HG03159 (cell line): Measurements from ENCODE around the gene PPL.

Experiments used
- ATAC-seq: cut with Tn5 transposase; IDR thresholded peaks from one replicate; pipeline ENCODE4 v1.9.1; 2021; ENCODE audit warnings: mild to moderate bottlenecking, moderate library complexity; ENCODE audit not compliant: unreplicated experiment

Gene PPL

DNA sequence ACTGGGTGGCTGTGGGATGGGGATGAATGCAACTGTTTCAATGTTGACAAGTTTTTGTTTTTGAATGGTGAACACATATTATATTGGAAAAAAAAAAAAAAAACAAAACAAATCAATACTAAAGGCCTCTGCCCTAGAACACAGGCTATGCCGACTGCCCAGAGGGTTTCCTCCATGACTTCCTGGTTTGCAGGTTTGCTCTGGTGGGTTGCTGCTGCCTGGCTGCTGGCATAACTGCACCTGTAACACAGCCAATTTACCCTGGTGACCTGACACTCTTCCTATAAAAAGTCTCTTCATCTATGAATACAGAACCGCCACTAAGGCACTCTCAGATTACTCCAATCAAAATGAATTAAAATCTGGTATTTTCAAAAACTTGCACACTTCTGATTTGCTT, 100.2 kb downstream of the PPL start:
- no peak for ATAC-seq

DNA sequence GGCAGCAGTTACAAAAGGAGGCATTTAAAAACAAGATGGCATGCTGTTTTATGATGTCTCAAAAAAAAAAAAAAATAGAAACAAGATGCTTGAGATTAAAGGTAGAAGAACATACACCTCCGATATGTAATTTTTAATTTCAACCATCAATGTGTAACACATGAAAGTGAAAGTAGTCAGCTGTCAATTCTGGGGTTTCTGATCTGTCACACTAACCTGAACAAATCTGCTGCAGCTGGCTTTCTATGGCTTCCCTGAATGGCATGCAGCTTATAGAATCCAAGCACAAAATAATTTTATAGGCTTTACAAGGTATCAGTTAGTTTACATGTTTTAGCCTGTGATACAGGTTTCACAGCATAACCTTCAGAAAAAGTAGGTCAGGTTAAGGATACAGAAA, 103.4 kb downstream of the PPL start:
- ATAC-seq, result no peak

DNA sequence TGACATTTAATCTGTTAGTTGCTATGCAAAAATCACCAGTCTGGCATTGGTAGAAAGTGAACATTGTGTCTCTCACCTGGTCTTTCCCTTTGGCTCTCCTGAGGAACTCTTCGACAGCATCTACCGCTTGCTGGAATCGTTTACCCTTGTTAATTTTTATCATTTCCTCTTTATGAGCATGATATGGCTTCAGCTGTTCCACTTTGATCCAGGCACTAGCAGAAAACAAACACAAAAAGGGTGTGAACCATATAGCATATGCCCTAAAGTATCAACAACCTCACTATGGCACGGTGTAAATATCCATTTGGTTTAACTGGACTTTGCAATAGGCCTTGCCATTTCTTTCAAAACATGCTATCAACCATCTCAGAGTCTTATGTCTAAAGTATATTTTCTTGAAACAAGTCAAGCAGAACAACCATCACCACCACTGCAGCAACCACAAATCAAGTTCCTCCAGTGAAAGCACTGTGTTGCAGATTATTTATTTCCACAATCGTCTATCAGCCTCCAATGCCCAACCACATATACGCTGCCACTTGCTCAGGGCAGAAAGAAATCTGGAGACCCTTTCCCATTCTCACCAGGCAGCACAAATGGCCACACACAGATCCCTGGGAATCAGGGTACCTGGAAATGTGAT, 104.1 kb downstream of the PPL start:
- no peak for ATAC-seq
